ENCODE data around the gene TMEM72.

The TMEM72 gene

DNA sequence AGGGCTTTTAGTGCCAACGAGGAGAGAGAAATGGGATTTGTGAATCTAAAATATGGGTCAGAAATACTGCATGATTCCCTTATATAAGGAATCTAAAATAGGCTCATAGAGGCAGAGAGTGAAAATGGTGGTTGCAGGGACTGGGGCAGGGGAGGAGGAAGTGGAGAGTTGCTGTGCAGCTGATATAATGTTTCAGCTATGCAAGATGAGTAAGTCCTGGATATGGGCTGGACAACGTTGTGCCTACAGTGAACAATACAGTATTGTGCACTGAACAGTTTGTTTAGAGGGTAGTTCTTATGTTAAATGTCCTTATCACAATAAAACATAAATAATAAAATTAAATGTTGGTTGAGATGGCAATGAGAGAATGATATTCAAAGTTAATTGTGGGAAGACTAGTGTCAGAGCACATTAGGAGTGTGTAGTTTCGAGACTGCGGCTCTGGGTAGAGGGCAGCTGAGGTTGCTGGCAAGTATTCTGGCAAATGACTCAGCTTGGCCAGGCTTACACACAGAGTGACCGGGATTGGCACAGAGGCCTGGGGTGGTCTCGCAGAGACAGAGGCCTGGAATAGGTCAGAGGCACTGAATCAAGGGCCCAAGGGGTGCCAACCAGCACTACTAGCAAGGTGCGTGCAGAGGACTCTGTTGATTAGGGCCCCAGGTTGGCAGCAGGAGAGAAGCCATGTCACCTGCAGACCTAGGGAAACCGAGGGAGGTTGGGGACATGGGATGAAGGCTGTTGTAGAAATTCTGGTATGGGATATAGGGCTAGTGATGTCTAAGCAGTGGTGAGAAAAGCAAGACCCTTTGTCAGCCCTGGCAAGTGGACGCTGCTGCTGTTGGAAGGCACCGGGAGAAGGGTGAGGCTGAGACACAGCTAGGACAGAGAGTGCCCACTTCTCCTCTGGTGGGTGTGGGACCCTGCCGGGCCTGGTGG is 70.3 kb downstream of the TMEM72 start:
- DNase-seq = peak; percentile 51

DNA sequence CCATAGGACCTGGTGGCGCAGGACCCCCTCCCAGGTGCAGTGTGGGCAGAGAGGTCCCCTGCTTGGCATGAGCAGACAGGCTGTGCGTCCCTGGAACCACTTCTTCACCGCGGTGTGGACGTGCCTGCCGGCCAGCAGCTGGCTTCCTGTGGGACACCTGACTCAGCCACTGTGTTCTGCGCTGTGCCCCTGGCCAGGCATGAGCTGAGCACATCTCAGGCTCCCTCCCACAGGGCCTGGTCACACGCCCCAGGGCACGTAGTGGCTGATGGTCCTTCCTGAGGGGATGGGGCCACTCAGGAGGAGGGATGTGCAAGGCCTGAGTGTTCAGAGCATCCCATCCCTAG is 71.0 kb downstream of the TMEM72 start:
- DNase-seq = no peak

DNA sequence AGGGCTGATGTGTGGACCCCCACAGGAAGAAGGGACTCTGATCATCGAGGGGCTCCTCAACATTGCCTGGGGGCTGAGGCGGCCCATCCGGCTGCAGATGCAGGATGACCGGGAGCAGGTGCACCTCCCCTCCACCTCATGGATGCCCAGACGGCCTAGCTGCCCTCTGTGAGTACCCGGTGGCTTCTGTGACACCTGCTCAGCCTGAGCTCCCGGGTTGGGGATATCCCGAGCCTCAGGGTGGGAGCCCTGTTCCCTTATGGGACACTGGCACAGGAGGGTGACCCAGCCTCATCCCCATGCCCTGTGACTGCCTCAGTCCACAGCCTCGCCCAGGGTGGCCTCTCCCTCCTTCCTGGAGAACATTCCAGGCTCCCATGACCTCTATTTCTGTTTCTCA is 71.4 kb downstream of the TMEM72 start:
- DNase-seq = no peak

DNA sequence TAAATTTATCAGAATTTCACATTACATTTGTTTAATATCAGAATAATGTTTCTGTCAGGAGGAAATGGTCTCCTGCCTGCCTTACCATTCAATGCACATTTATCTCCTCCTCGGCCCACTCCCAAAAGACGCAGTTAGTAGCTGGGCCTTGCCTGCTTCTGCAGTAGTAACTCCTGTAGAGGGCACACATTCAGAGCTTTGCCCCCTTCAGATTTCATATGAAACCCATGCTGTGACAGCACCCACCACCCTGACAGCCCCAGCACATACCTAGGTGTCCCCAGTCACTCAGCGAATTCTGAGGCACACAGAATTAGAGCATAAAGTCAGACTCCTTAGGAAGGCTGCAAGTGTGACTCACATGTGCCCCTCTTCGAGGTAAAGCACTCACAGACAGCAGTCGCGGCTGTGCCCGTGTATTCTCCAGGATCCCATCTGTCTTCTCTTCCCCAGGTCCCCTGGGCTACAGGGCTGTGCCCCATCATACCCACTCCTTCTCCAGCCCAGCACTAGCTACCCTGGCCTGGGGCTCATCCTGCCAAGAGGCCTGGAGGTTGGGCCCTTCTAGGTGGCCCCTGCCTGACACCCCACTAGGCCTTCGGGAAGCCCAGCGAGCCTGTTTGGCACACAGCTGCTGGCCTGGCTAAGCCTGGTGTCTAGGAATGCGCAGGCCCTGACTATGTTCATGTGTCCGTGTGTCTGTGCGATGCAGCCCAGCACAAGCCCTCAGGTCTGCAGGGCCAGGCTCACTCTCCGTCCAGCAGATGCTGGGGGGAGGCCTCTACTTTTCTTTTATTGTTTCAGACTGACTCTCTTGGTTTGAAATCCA is 72.1 kb downstream of the TMEM72 start:
- no peak for DNase-seq

DNA sequence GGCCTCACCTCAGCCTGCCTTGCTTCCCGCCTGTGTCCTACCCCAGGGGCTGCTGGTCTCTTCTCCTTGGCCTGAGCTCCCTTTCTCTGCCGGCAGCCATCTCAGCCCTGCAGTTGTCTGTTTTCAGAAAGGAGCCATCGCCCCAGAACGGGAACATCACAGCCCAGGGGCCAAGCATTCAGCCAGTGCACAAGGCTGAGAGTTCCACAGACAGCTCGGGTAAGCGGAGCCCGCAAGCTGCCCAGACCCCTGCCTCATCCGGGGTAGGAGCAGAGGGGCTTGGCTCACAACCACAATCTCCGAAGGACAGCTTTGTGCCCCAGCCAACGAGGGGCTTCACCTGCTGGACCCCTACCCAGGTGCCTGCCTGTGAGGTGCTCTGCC is 72.8 kb downstream of the TMEM72 start:
- DNase-seq = no peak

DNA sequence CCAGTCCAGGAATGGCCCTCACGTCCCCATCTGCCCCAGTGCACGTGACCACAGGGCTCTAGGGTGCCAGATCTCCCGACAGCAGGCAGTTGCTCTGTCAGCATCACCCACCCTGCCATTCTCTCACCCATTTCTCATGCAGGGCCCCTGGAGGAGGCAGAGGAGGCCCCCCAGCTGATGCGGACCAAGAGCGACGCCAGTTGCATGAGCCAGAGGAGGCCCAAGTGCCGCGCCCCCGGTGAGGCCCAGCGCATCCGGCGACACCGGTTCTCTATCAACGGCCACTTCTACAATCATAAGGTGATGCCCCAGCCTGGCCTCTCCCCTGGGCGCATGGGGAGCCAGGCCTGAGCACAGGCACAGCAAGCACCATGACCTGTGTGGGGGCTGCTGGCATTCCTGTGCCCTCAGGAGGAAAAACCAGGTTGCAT is 73.5 kb downstream of the TMEM72 start:
- DNase-seq = no peak

DNA sequence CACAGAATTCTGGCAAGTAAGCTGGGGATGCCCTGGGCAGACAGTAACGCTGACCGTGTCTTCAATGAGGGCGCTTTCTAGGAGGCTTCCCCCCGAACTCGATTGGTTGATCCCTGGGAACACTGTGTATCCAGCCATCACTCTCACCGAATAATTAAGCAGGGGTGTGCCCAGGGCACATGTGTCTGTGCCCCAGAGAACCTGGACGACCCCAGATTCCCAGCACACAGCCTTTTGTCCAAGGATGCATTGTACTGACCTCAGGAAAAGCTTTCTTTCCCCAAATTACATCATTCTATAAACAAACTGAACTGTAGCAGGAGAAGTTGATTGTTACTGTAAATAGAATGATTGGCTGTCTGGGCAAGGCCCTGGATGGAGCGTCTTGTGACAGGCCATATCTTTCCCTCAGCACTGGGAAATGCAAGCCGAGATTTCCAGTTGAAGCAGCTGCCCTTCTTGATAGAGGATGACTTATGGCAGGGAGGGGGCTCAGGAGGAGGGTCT is 74.1 kb downstream of the TMEM72 start:
- no peak for DNase-seq

DNA sequence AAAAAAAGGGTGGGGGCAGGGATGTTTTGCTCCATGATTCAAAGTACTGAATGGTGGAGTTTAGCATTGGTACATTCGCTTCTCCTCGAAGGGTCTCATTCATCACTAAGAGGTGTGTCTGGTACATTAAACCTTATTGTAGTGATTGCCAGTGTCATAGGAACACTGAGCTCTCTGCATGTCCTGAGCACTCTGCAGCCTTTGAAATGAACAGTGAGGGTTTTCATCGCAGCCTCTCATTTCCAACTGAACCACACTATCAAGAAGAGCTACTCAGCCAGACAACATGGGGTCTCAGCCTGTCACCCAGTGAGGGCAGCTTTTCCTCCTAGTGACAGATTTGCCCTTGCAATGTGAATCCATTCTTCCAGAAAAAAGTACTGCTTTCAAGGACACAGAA is 75.0 kb downstream of the TMEM72 start:
- no peak for DNase-seq

All from suppressor macrophage treated with lipopolysaccharide for 4 hours (primary cell).